Activated CD8-positive, alpha-beta memory T cell treated with anti-CD3 and anti-CD28 coated beads for 36 hours (primary cell): ENCODE results near the gene NDUFAB1. TPM values are rescaled to one million over a fixed set of nuclear protein-coding genes. Genes with fewer than 3 reads are reported as not detected.
"Not testable (repeated sequence)": the region's sequence is repeated elsewhere in the genome, so short reads cannot be mapped to it uniquely, and the experiment has no call there.

ENCODE experiments used
- CTCF ChIA-PET: fragments of 350-600 bp; sonication (Branson Sonifier 250); formaldehyde crosslinking; loops from one replicate; lab custom pipeline; 2021; ENCODE audit warnings: antibody characterized with exemption; lab: Charles Lee
- POLR2A ChIA-PET: fragments of 350-600 bp; sonication (Branson Sonifier 250); formaldehyde crosslinking; loops from one replicate; lab custom pipeline; 2021; ENCODE audit warnings: antibody characterized with exemption; lab: Charles Lee
- total RNA-seq, 2 experiments: library from RNA; stranded (reverse); gene quantifications; one replicate each; pipeline ENCODE4 v1.2.3, GENCODE V29; 2021

The NDUFAB1 gene
- 100 to 1,000 TPM; 182 to 186 TPM for total RNA-seq

DNA sequence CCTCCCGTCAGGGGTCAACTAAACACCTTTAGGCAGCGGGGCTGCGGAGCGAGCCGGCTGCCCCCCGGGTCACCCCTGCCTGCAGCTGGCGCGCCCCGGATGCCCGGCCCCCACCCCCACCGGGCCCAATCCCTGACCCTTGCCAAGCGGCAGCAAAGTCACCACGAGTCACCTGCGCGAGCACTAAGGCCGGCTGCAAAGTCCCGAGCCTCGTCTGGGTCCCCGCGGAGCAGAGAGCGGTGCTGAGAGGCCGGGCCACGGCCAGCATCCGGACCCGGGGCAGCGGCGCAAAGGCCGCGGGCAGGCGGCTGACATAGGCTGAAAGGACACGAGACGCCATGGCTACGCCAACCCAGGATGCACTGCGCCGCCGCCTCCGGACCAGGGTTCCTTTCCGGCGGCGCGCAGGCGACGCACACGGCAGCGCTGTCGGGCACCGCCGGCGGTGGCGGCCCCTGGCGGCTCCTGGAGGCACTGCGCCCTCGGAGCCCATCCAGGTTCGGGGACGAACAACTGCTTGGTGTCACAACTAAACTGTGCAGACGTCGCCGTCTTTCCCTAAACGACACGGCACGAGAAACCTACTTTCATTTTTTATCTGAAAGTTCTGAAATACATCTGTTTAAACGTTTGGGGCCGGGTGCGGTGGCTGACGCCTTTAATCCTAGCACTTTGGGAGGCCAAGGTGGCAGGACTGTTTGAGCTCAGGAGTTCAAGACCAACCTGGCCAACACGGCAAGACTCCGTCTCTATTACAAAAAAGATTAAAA, at the start of gene NDUFAB1:
Gene NDUFAB1, minus strand, starts transcription at position 366 of the 770 bp plus-strand sequence. Its CDS starts 26 bp downstream, at position 340.
- POLR2A ChIA-PET, result interaction anchor here (2.6 kb wide), 1 partner anchor 38 kb away, joined by 8 read pairs; the partner anchor contains the start of genes EARS2 and UBFD1
- CTCF ChIA-PET, result interaction anchor here (0.6 to 1.5 kb wide), 9 partner anchors 15 to 165 kb away, joined by 3 to 6 read pairs (median 3); partner anchors contain the start of genes PALB2 and UBFD1

DNA sequence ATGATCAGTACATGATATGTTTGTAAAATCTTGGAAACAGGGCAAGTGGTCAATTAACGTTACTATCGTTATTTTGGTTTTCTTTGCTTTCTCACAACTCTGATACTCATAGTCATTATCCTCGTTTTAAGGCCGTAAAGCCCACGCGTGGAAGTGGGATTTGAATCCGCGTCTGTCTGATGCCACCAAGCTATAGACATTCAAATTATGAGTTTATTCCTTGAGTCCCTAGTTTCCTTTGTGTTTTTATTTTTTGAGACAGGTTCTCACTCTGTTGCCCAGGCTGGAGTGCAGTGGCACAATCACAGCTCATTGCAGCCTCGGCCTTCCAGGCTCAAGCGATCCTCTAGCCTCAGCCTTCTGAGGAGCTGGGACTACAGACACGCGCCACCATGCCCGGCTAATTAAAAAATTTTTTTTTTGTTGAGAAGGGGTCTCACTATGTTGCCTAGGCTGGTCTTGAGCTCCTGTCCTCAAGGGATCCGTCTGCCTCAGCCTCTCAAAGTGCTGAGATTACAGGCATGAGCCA, 46.2 kb upstream of the NDUFAB1 start:
- ChIA-PET CTCF (interaction anchor here (1.3 kb wide), 2 partner anchors 9 to 46 kb away, joined by 4 to 6 read pairs; partner anchors contain the start of gene NDUFAB1), POLR2A (interaction anchor here (0.6 kb wide), 1 partner anchor 898 kb away, joined by 4 read pairs; no protein-coding TSS in a partner anchor)

DNA sequence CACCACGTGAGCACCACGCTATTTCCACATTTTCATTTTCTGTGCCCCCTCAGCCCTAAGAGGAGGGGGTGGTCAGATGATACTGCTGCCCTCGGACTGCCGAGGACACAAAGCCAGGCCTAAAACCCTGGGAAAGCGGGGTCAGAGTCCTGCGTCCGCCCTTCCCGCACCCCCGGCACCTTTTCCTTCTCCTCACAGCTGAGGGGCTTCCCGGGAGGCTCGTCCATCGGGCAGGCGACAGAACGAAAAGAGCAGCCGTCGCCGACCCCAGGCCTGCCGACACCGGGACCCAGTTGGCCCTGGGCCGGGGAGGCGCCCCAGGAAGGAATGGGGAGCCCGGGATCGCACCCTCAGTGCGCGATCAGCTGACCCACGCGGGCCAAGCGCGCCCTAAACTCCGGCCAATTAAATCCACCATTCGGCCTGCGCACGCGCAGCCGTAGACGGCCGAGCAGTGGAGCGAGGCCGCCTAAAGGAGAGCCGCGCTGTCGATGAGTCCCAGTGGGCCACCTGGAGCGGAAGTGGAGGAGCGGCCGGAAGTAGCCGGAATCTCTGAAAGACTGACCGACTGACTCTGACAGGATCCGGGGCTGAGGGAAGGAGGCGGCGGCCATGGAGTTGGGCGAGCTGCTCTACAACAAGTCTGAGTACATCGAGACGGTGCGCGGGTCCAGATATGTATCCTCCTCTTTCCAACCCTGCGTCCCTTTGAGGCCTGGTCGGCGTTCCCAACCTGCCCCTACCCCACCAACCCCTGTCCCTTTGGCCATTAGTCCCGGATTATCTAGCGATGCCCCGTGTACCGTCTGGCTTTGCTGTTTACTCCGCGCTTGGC, 45.0 kb upstream of the NDUFAB1 start, which contains the start of the genes DCTN5 and PALB2:
Gene DCTN5, plus strand, starts transcription at position 536 of the 835 bp plus-strand sequence. Its CDS starts 77 bp downstream, at position 613.
Gene PALB2, minus strand, starts transcription at position 380 of the 835 bp plus-strand sequence. Its CDS starts 153 bp downstream, at position 227.
- CTCF ChIA-PET, result interaction anchor here (0.8 to 1.4 kb wide), 3 partner anchors 10 to 611 kb away, joined by 3 to 6 read pairs (median 4); no protein-coding TSS in a partner anchor
- POLR2A ChIA-PET, result no interaction called here

DNA sequence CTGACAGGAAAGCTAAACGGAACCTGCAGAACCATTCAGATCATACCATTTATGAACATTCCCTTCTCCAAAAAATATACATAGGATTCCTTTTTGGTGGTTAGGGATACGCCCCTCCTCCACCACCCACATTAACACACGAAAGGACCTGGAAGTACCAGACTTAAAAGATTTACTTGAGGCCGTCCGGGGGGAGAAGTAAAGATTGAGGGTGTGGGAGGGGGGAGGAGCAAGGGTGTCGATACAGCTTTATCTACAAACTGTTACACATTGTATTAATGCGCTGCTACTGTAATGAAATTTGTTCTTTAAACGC, 44.5 kb upstream of the NDUFAB1 start:
- ChIA-PET CTCF (interaction anchor here (0.8 to 1.4 kb wide), 2 partner anchors 44 to 612 kb away, joined by 3 to 6 read pairs; no protein-coding TSS in a partner anchor), POLR2A (interaction anchor here (0.7 kb wide), 1 partner anchor 455 kb away, joined by 3 read pairs; no protein-coding TSS in a partner anchor)

DNA sequence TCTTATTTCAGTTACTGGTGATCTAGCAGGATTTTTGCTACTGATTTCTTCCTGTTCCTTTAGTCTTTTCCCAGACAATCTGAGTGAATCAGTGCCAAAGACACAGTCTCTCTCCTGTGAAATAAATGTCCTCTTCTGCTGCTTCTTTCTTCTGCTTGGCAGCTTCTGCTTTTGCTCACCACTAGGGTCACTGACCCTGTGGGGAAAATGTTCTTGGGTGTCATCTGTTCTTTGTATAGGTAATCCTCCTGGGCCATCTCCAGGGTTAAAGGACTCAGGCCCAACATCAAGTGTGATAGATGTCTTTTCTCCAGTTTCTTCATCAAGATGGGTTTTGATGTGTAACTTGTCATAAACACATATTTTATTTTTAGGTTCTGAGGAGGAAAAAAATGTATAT, 39.8 kb upstream of the NDUFAB1 start:
- CTCF ChIA-PET, result no interaction called here
- POLR2A ChIA-PET, result no interaction called here

DNA sequence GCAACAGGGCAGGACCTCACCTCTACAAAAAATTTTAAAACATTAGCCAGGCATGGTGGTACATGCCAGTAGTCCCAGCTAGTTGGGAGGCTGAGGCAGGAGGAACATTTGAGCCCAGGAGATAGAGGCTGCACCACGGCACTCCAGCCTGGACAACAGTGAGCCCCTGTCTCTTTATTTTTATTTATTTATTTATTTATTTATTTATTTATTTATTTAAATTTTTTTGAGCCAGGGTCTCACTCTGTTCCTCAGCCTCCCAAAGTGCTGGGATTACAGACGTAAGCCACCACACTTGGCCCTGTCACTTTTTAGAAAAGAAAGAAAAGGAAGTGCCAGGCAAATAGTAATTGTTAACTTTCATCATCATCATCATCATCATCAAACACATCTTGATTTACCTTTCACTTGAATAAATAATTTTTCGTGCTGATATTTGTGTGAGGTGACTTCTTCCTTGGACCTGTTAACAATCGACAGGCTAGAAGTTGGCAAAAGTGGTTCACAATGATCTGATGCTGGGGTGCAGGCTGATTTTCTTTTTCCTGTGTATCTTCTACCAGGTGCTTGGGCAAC, 38.4 kb upstream of the NDUFAB1 start:
- ChIA-PET CTCF (no interaction called here), POLR2A (no interaction called here)

DNA sequence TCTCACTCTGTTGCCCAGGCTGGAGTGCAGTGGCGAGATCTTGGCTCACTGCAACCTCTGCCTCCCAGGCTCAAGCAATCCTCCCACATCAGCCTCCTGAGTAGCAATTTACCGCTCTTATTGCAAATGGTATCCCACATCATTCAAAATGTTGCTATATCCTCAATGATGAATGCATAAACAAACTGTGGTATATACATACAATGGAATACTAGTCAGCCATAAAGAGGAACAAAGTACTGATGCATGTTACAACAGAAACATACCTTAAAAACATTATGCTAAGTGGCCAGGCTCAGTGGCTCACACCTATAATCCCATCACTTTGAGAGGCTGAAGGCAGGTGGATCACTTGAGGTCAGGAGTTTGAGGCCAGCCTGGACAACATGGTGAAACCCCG, 35.8 kb upstream of the NDUFAB1 start:
- CTCF ChIA-PET, POLR2A ChIA-PET: not testable (repeated sequence)

DNA sequence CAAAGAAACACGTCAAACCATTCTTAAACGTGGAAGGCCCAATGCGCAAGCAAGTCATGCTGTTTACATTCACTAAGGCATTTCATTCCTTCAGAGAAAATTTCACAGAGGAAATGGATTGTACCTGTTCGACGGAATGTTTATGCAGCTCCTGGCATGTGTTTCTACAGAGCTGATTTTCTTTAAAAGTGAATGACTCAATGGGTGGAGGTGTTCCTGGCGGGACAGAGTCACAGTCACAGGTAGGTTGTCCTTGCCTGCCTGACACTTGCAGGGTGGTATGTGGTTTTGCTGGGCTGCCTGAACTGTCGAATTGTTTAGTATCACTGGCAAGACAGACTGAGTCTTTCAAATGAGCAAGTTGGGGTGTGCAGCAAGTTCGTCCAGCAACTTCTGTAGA, 33.4 kb upstream of the NDUFAB1 start:
- ChIA-PET POLR2A (no interaction called here), CTCF (no interaction called here)

DNA sequence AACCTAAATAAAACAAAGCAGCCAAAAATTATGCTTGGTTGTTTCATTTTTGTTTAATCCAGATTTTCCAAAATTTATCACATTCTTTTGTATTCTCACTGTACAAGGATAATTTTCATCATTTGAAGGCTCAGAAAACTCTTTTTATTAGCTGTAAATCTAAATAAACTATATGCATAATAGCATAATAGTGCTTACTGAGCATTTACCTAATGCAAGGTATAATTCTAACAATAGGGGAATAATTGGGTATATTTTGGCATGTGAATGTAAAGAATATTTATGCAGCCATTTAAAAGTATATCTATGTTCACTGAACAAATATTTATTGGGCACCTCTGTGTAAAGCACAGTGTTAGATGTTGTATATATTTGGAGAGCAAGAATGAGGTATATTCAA, 28.0 kb upstream of the NDUFAB1 start:
- ChIA-PET POLR2A (no interaction called here), CTCF (no interaction called here)

DNA sequence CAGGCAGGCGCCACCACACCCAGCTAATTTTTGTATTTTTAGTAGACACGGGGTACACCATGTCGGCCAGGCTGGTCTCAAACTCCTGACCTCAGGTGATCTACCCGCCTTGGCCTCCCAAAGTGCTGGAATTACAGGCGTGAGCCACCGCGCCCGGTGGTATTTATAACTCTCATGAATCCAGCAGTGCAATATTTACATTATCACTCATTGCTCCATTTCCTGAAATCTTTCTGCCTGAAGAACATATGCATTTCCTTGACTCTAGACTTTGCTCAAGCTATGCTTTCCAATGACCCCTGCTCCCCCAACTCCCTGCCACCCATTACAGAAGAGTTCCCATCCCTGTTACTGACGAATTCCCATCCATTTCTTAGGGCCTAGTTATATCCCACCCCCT, 19.7 kb upstream of the NDUFAB1 start:
- POLR2A ChIA-PET, result no interaction called here
- CTCF ChIA-PET, result no interaction called here

DNA sequence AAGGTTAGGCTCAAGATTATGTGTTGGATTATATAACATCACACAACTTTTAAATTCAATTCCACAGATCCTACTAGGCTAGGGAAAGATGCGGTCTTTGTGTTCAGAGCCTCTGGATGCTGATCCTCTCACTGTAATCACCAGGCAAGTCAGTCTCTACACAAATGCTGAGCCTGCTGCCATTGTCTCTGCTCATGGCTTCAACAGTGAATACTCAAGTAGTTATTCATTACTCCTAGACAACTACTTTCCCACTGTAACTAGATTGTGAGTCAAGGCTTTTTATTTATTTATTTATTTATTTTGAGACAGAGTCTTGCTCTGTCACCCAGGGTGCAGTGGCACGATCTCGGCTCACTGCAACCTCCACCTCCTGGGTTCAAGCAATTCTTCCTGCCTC, 15.8 kb upstream of the NDUFAB1 start:
- ChIA-PET CTCF (interaction anchor here (1.4 kb wide), 1 partner anchor 15 kb away, joined by 3 read pairs; no protein-coding TSS in a partner anchor), POLR2A (no interaction called here)

DNA sequence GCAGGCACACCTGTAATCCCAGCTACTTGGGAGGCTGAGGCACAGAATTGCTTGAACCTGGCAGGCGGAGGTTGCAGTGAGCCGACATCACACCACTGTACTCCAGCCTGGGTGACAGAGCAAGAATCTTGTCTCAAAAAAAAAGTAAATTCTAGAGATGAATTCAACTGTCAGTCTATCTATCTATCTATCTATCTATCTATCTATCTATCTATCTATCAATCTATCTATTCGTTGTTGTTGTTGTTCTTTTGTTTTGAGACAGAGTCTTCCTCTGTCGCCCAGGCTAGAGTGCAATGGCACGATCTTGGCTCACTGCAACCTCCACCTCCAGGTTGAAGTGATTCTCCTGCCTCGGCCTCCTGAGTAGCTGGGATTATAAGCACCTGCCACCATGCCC, 14.8 kb upstream of the NDUFAB1 start:
- ChIA-PET POLR2A (interaction anchor here (0.7 kb wide), 1 partner anchor 10 kb away, joined by 4 read pairs; no protein-coding TSS in a partner anchor), CTCF (interaction anchor here (1.4 kb wide), 1 partner anchor 14 kb away, joined by 3 read pairs; no protein-coding TSS in a partner anchor)

DNA sequence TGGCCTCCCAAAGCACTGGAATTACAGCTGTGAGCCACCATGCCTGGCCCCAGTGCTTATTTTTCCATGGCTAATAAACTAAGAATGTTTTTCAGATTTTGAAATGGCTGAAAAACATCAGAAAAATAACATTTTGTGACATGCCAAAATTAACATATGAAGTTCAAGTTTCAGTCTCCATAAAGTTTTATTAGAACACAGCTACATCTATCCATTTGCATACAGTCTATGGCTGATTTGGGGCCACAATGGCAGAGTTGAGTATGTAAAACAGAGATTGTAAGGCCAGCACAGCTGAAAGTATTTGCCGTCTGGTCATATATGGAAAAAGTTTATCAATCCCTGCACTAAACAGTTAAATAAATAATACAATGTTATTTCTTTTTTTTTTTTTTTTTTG, 13.8 kb upstream of the NDUFAB1 start:
- ChIA-PET CTCF (no interaction called here), POLR2A (no interaction called here)

DNA sequence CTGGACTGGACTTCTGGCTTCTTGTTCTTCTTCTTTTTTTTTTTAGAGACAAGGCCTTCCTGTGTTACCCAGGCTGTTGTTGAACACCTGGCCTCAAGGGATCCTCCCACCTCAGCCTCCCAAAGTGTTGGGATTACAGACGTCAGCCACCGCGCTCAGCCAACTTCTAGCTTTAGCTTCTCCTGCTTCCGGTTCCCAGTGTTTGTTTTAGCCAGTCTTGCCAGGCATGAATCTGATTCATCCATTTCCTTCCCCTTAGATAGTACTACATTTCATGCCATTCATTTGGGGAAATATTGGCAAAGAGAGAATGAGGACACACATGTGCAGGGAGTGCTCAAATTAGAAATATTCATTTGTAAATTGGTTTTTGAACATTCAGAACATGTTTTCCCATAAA, 12.1 kb upstream of the NDUFAB1 start:
- POLR2A ChIA-PET, result no interaction called here
- CTCF ChIA-PET, result no interaction called here

DNA sequence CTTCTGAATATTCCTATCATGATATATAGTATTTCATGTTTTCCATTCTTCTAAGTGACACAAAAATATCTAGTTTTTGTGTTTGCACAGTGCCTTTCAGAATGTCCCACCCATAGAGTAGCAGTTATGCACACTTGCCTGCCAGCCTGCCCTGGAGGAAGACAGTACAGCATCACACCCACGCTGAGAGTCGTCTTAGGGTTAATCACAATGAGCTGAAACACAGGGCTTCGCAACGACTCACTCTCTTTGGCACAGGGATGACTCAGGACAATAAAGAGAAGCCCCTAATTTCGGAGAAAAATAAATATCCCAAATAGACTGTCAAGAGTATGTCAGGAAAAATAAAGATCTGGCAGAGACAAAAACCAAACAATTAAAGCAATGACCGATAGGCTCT, 11.6 kb upstream of the NDUFAB1 start:
- ChIA-PET POLR2A (no interaction called here), CTCF (no interaction called here)

DNA sequence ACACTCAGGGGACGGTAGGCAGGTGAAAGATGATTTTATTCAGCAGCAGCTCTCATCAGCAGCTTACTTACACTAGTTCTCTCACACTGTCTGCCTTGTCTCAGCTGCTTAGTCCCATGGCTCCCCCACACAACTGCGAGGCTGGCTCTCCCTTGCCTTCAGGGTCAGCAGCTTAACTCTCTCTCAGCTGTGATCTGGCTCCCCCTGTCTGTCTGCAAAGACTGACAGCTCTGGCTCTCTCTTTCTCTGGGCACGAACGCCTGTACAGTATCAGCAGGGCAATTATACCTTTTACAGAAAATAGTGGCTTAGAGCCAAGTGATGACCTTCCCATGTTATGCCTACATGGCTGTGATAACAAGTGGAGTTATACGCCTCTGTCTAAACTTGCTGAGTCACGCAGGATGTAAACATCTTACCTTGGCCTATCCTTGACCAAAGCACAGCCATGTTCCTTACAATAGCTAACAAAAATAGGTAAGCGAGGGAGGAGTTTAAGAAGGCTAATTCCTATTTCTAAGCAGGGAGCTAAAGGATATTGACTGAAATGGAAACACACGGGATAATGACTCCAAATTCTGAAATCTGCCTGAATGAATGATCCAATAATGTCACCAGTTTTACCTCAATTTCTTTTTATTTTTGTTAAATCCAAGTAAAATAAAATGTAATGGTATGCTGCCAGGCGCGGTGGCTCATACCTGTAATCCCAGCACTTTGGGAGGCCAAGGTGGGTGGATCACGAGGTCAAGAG, 1.1 kb upstream of the NDUFAB1 start:
- CTCF ChIA-PET, result interaction anchor here (0.6 to 1.5 kb wide), 9 partner anchors 14 to 166 kb away, joined by 3 to 6 read pairs (median 3); partner anchors contain the start of genes PALB2 and UBFD1

DNA sequence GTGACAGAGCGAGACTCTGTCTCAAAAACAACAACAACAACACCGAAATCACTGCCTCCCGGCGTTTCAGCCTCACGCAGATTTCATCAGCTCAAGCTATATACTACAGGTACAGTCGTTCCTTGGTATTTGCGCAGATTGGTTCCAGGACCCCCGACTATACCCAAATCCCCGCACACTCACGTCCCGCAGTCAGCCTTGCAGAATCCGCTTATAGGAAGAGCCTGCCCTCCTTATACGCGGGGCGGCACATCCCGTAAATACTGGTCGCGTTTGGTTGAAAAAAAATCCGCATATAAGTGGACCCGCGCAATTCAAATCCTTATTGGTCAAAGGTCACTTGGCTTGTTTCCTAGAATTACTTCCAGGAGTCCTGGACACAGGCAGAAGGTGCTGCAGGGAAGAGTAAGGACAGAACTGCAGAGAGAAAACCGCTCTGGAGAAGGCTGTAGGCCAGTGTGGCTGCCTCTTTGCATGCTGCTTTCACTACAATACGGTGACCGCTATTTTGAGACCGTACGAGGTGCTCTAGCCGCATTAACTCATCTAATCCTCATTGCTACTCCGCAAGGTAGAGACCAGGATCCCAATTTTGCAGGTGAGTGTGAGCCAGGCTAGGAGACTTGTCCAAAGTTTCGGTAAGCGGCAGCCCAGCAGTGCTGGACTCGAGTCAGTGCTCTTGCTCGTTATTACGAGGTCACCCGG, 718 bp downstream of the NDUFAB1 start:
- ChIA-PET POLR2A (interaction anchor here (2.6 kb wide), 1 partner anchor 37 kb away, joined by 8 read pairs; the partner anchor contains the start of genes EARS2 and UBFD1), CTCF (no interaction called here)

More for the DNA sequence above, 1.1 kb upstream of the NDUFAB1 start:
- POLR2A ChIA-PET, result interaction anchor here (2.6 kb wide), 1 partner anchor 39 kb away, joined by 8 read pairs; the partner anchor contains the start of genes EARS2 and UBFD1
